Body of pancreas (tissue), 4 donors: Measurements from ENCODE around the gene SLC26A4.

Experiments
- POLR2A ChIP-seq, 3 donors: fragments of 450-650 bp; IDR thresholded peaks; one replicate each; pipeline ENCODE4 v1.6.1; 2016; ENCODE audit warnings: antibody characterized with exemption in 3 of 3, mild to moderate bottlenecking in 2 of 3
- TF ChIP-seq, protein P1 (sequence below), 7 experiments: fragments of 450-650 bp in 4 of 7; fragments of 200-600 bp in 3 of 7; sonication (generic) in 3 of 7; IDR thresholded peaks; one replicate each; pipeline ENCODE4 v1.5.1; 2016 to 2019; ENCODE audit warnings: antibody characterized with exemption in 7 of 7

DNA sequence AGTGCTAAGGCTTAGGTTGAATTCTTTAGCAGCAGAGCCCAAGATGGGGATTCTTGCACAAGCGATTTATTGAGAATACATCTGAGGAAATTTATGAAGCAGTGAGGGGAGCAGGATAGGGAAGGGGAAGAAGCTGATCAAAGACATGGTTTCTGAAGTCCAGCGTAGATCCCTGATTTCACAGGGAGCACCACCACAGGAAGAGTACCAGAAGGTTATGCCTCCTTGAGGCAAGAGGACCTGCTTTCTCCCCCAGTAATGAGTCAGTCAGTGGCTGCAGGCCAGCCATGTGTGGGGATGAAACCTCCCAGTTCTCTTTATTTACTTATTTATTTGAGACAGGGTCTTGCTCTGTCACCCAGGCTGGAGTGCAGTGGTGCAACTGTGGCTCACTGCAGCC, 48.3 kb downstream of the SLC26A4 start:
- TF ChIP-seq, protein P1, sequence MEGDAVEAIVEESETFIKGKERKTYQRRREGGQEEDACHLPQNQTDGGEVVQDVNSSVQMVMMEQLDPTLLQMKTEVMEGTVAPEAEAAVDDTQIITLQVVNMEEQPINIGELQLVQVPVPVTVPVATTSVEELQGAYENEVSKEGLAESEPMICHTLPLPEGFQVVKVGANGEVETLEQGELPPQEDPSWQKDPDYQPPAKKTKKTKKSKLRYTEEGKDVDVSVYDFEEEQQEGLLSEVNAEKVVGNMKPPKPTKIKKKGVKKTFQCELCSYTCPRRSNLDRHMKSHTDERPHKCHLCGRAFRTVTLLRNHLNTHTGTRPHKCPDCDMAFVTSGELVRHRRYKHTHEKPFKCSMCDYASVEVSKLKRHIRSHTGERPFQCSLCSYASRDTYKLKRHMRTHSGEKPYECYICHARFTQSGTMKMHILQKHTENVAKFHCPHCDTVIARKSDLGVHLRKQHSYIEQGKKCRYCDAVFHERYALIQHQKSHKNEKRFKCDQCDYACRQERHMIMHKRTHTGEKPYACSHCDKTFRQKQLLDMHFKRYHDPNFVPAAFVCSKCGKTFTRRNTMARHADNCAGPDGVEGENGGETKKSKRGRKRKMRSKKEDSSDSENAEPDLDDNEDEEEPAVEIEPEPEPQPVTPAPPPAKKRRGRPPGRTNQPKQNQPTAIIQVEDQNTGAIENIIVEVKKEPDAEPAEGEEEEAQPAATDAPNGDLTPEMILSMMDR (IDR thresholded peaks at IDR 0.05) = no peak
- TF ChIP-seq POLR2A (IDR thresholded peaks at IDR 0.05) = no peak
